IMR-90 (cell line): ENCODE results near the gene EMILIN2. TPM values are rescaled to one million over a fixed set of nuclear protein-coding genes. Genes with fewer than 3 reads are reported as not detected.

Experiments used
- ATAC-seq: fragments of 200-7000 bp; cut with Tn5 transposase; 2 replicates; pipeline ENCODE4 v1.9.1; 2020; ENCODE audit warnings: low read depth, mild to moderate bottlenecking, moderate library complexity
- BruUV-seq: library from RNA; stranded (reverse); fragments of 400-500 nt; replicated peaks from 2 replicates; lab custom pipeline; 2021; lab: Mats Ljungman, UMichigan
- CTCF ChIA-PET: fragments of 300-600 bp; formaldehyde crosslinking; extraction: SDS; loops from one replicate; lab custom pipeline; 2021; ENCODE audit warnings: antibody characterized with exemption; lab: Yijun Ruan, JAX
- POLR2A ChIA-PET: fragments of 300-600 bp; sonication (Branson Sonifier 250); formaldehyde crosslinking; loops from one replicate; lab custom pipeline; 2022; ENCODE audit warnings: antibody characterized with exemption; ENCODE audit not compliant: unreplicated experiment; lab: Charles Lee
- DNase-seq: peaks from one replicate; pipeline ENCODE4 v3.0.0; 2013
- H2AFZ ChIP-seq: replicated peaks from 2 replicates; pipeline ENCODE3; 2013; ENCODE audit warnings: low read length, mild to moderate bottlenecking; ENCODE audit not compliant: poor library complexity
- H2AK5ac ChIP-seq: 2 replicates; pipeline ENCODE4 v1.6.1; 2013; ENCODE audit warnings: low read depth, low read length, inconsistent platforms
- H2AK9ac ChIP-seq: replicated peaks from 2 replicates; pipeline ENCODE3; 2013; ENCODE audit warnings: mild to moderate bottlenecking, low read depth, low read length, moderate library complexity; ENCODE audit not compliant: poor library complexity
- H2BK120ac ChIP-seq: 2 replicates; pipeline ENCODE4 v1.6.1; 2013; ENCODE audit warnings: low read depth, low read length, inconsistent platforms
- H2BK15ac ChIP-seq: 3 replicates; pipeline ENCODE4 v1.6.1; 2013; ENCODE audit warnings: low read depth, low read length, inconsistent platforms
- H2BK20ac ChIP-seq: 2 replicates; pipeline ENCODE4 v1.6.1; 2013; ENCODE audit warnings: low read depth, mild to moderate bottlenecking, inconsistent platforms, low read length, moderate library complexity
- H2BK5ac ChIP-seq: 2 replicates; pipeline ENCODE4 v1.6.1; 2013; ENCODE audit warnings: mild to moderate bottlenecking, low read depth, low read length, inconsistent platforms; ENCODE audit not compliant: poor library complexity, severe bottlenecking
- H3K14ac ChIP-seq: replicated peaks from 2 replicates; pipeline ENCODE4 v1.6.1; 2013; ENCODE audit warnings: low read depth, low read length, inconsistent platforms
- H3K18ac ChIP-seq: 2 replicates; pipeline ENCODE4 v1.6.1; 2013; ENCODE audit warnings: low read depth, low read length, control low read depth
- H3K23ac ChIP-seq: 2 replicates; pipeline ENCODE4 v1.6.1; 2013; ENCODE audit warnings: low read depth, low read length, inconsistent platforms
- H3K27ac ChIP-seq: 2 replicates; pipeline ENCODE4 v1.5.1; 2013; ENCODE audit warnings: mild to moderate bottlenecking, control low read depth, low read length; ENCODE audit not compliant: insufficient read depth
- H3K27me3 ChIP-seq: 2 replicates; pipeline ENCODE4 v1.6.1; 2013; ENCODE audit warnings: low read length; ENCODE audit not compliant: control insufficient read depth, insufficient read depth
- H3K36me3 ChIP-seq: 2 replicates; pipeline ENCODE4 v1.6.1; 2013; ENCODE audit warnings: low read length, mixed read lengths; ENCODE audit not compliant: control insufficient read depth, insufficient read depth
- H3K4ac ChIP-seq: 2 replicates; pipeline ENCODE4 v1.6.1; 2013; ENCODE audit warnings: low read depth, low read length, inconsistent platforms
- H3K4me1 ChIP-seq: 2 replicates; pipeline ENCODE4 v1.6.1; 2013; ENCODE audit warnings: low read length, mixed read lengths; ENCODE audit not compliant: control insufficient read depth, insufficient read depth
- H3K4me2 ChIP-seq: 2 replicates; pipeline ENCODE4 v1.6.1; 2013; ENCODE audit warnings: low read depth, mild to moderate bottlenecking, control low read depth, low read length, moderate library complexity
- H3K4me3 ChIP-seq: 2 replicates; pipeline ENCODE4 v1.5.1; 2013; ENCODE audit warnings: low read depth, mild to moderate bottlenecking, control low read depth, low read length, moderate library complexity; ENCODE audit not compliant: insufficient read depth
- H3K56ac ChIP-seq: 2 replicates; pipeline ENCODE4 v1.6.1; 2013; ENCODE audit warnings: low read length, inconsistent platforms; ENCODE audit not compliant: insufficient read depth; ENCODE audit errors: extremely low read depth
- H3K79me1 ChIP-seq, 2 experiments: 2 replicates each; pipeline ENCODE4 v1.6.1; 2013; ENCODE audit warnings: low read length in 2 of 2, inconsistent platforms in 1 of 2, low read depth in 1 of 2
- H3K9ac ChIP-seq: 2 replicates; pipeline ENCODE4 v1.6.1; 2013; ENCODE audit warnings: low read depth, low read length, control low read depth
- H3K9me1 ChIP-seq: 2 replicates; pipeline ENCODE4 v1.6.1; 2013; ENCODE audit warnings: low read length, inconsistent platforms; ENCODE audit not compliant: insufficient read depth
- H3K9me3 ChIP-seq: 2 replicates; pipeline ENCODE4 v1.6.1; 2013; ENCODE audit warnings: low read length; ENCODE audit not compliant: control insufficient read depth, insufficient read depth
- H4K20me1 ChIP-seq: 2 replicates; pipeline ENCODE4 v1.6.1; 2013; ENCODE audit warnings: low read length, inconsistent platforms; ENCODE audit not compliant: insufficient read depth
- H4K5ac ChIP-seq: 2 replicates; pipeline ENCODE4 v1.6.1; 2013; ENCODE audit warnings: mild to moderate bottlenecking, low read depth, low read length, control low read depth
- H4K8ac ChIP-seq, 2 experiments: 2 replicates each; pipeline ENCODE4 v1.6.1; 2013; ENCODE audit warnings: low read depth in 2 of 2, low read length in 2 of 2, control low read depth in 1 of 2, inconsistent platforms in 1 of 2
- H4K91ac ChIP-seq: 2 replicates; pipeline ENCODE4 v1.6.1; 2013; ENCODE audit warnings: low read depth, low read length, inconsistent platforms; ENCODE audit not compliant: insufficient read depth
- BHLHE40 ChIP-seq: fragments of 150-350 bp; IDR thresholded peaks from 2 replicates; pipeline ENCODE4 v1.6.1; 2016; ENCODE audit warnings: mild to moderate bottlenecking, low read depth, low read length
- CEBPB ChIP-seq: IDR thresholded peaks from 2 replicates; pipeline ENCODE4 v1.6.1; 2012; ENCODE audit warnings: low read depth, low read length, improper control_type of control experiment
- CHD1 ChIP-seq: IDR thresholded peaks from 2 replicates; pipeline ENCODE4 v1.6.1; 2012; ENCODE audit warnings: low read depth, low read length, improper control_type of control experiment
- FOS ChIP-seq: fragments of 150-350 bp; IDR thresholded peaks from 2 replicates; pipeline ENCODE4 v1.6.1; 2016; ENCODE audit warnings: low read depth, low read length
- MAFK ChIP-seq: IDR thresholded peaks from 2 replicates; pipeline ENCODE4 v1.6.1; 2012; ENCODE audit warnings: low read depth, low read length, improper control_type of control experiment
- MAZ ChIP-seq: IDR thresholded peaks from 2 replicates; pipeline ENCODE4 v1.6.1; 2012; ENCODE audit warnings: low read depth, mild to moderate bottlenecking, low read length, improper control_type of control experiment, moderate library complexity, borderline replicate concordance
- MXI1 ChIP-seq: IDR thresholded peaks from 2 replicates; pipeline ENCODE4 v1.6.1; 2012; ENCODE audit warnings: low read depth, mild to moderate bottlenecking, low read length, moderate library complexity, borderline replicate concordance
- NFE2L2 ChIP-seq: fragments of 150-350 bp; IDR thresholded peaks from 2 replicates; pipeline ENCODE4 v1.6.1; 2016; ENCODE audit warnings: low read depth, mild to moderate bottlenecking, low read length
- POLR2A ChIP-seq: IDR thresholded peaks from 2 replicates; pipeline ENCODE4 v1.6.1; 2012; ENCODE audit warnings: mild to moderate bottlenecking, low read depth, low read length
- RAD21 ChIP-seq: IDR thresholded peaks from 2 replicates; pipeline ENCODE4 v1.6.1; 2012; ENCODE audit warnings: low read length, improper control_type of control experiment
- RCOR1 ChIP-seq: IDR thresholded peaks from 2 replicates; pipeline ENCODE4 v1.6.1; 2012; ENCODE audit warnings: mild to moderate bottlenecking, low read length, improper control_type of control experiment; ENCODE audit not compliant: insufficient replicate concordance
- RFX5 ChIP-seq: IDR thresholded peaks from 2 replicates; pipeline ENCODE4 v1.8.0; 2012; ENCODE audit warnings: low read depth, mild to moderate bottlenecking, low read length, moderate library complexity
- SMC3 ChIP-seq: fragments of 150-350 bp; IDR thresholded peaks from 2 replicates; pipeline ENCODE4 v1.6.1; 2016; ENCODE audit warnings: low read depth, mild to moderate bottlenecking, antibody characterized with exemption, low read length, moderate library complexity
- WGBS, 2 experiments: methylation state at CpG; one replicate each; pipeline versions ENCODE4 v1.1.5 to v1.1.7; 2013; ENCODE audit warnings: missing lambda C conversion rate in 2 of 2; ENCODE audit not compliant: insufficient read length in 1 of 2; ENCODE audit errors: extremely low coverage in 2 of 2; 5-methylcytosine and 5-hydroxymethylcytosine counted together
- dilution Hi-C: fragments of 300-500 bp; cut with HindIII; formaldehyde crosslinking; loops from one replicate; pipeline ENCODE4 v1.14.3; 2018; ENCODE audit warnings: low sequenced_read_pairs; ENCODE audit not compliant: unreplicated experiment
- in situ Hi-C: fragments of 300-500 bp; cut with MboI; formaldehyde crosslinking; loops from 3 replicates; pipeline ENCODE4 v1.14.3; 2019; ENCODE audit warnings: low sequenced_read_pairs, inconsistent platforms, mixed read lengths
- intact Hi-C: fragments of 100-400 bp; cut with micrococcal nuclease; formaldehyde crosslinking; loops from 2 replicates; pipeline ENCODE4 v1.10.0; 2022
- polyA plus RNA-seq, 3 experiments: library from polyadenylated mRNA; depleted of rRNA; stranded (reverse); fragments of >200 nt; gene quantifications; 2 replicates each; pipeline ENCODE4 v1.2.3, GENCODE V29; 2012; ENCODE audit warnings: low replicate concordance in 1 of 3
- total RNA-seq: library from RNA; depleted of rRNA; stranded (reverse); fragments of >200 nt; gene quantifications from 2 replicates; pipeline ENCODE4 v1.2.3, GENCODE V29; 2012
- TF ChIP-seq, protein P1 (sequence below): conservative IDR thresholded peaks from 2 replicates; pipeline ENCODE4 v1.5.1; 2012; ENCODE audit warnings: mild to moderate bottlenecking, low read depth, low read length, improper control_type of control experiment
- TF ChIP-seq, protein P2 (sequence below): fragments of 150-350 bp; IDR thresholded peaks from 2 replicates; pipeline ENCODE4 v1.6.1; 2016; ENCODE audit warnings: low read depth, mild to moderate bottlenecking, low read length, moderate library complexity, borderline replicate concordance
- TF ChIP-seq, protein P3 (sequence below): fragments of 150-350 bp; IDR thresholded peaks from 2 replicates; pipeline ENCODE4 v1.6.1; 2017; ENCODE audit warnings: mild to moderate bottlenecking, antibody characterized with exemption, low read length, low read depth

Gene EMILIN2
- total and polyA plus RNA-seq, 2 of the 4 experiments (the other 2 are of a cell fraction), result under 0.01 to 0.14 TPM

GRCh38 chr18:2924920-2925319 lies 78.1 kb downstream of the EMILIN2 start:
- Histone ChIP-seq H3K79me1 (no peaks in the 10 kb centered on the region), H2BK15ac (no peak overlapping the region), H2AFZ (no peak overlapping the region), H3K4ac (no peak overlapping the region), H3K14ac (no peak overlapping the region), H4K91ac (no peak overlapping the region), H3K4me3 (no peak overlapping the region), H2AK5ac (no peak overlapping the region), H3K36me3 (peaks cover 60% of the 10 kb centered on the region), H3K23ac (no peak overlapping the region), H3K18ac (no peak overlapping the region), H3K9me3 (no peaks in the 10 kb centered on the region), H2BK5ac (no peak overlapping the region), H3K27me3 (no peaks in the 10 kb centered on the region), H4K5ac (no peak overlapping the region), H4K20me1 (no peaks in the 10 kb centered on the region), H3K56ac (no peak overlapping the region), H2BK120ac (no peak overlapping the region), H3K27ac (no peak overlapping the region), H4K8ac (no peak overlapping the region), H3K4me1 (0 out of 2 replicates have a peak, but pooled peaks cover 1% of the 10 kb centered on the region), H2AK9ac (no peak overlapping the region), H2BK20ac (no peak overlapping the region), H3K4me2 (no peak overlapping the region), H3K9me1 (no peaks in the 10 kb centered on the region), H3K9ac (no peak overlapping the region)
- in situ Hi-C loops, result no loop called here
- dilution Hi-C loops, result no loop called here
- TF ChIP-seq BHLHE40 (no peak), MAZ (no peak), CHD1 (no peak), RCOR1 (no peak), CEBPB (no peak), RAD21 (no peak), MAFK (no peak), RFX5 (no peak), MXI1 (no peak), SMC3 (no peak), POLR2A (no peak), FOS (no peak), NFE2L2 (no peak)
- TF ChIP-seq, protein P1, sequence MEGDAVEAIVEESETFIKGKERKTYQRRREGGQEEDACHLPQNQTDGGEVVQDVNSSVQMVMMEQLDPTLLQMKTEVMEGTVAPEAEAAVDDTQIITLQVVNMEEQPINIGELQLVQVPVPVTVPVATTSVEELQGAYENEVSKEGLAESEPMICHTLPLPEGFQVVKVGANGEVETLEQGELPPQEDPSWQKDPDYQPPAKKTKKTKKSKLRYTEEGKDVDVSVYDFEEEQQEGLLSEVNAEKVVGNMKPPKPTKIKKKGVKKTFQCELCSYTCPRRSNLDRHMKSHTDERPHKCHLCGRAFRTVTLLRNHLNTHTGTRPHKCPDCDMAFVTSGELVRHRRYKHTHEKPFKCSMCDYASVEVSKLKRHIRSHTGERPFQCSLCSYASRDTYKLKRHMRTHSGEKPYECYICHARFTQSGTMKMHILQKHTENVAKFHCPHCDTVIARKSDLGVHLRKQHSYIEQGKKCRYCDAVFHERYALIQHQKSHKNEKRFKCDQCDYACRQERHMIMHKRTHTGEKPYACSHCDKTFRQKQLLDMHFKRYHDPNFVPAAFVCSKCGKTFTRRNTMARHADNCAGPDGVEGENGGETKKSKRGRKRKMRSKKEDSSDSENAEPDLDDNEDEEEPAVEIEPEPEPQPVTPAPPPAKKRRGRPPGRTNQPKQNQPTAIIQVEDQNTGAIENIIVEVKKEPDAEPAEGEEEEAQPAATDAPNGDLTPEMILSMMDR, result no peak
- TF ChIP-seq, protein P2, sequence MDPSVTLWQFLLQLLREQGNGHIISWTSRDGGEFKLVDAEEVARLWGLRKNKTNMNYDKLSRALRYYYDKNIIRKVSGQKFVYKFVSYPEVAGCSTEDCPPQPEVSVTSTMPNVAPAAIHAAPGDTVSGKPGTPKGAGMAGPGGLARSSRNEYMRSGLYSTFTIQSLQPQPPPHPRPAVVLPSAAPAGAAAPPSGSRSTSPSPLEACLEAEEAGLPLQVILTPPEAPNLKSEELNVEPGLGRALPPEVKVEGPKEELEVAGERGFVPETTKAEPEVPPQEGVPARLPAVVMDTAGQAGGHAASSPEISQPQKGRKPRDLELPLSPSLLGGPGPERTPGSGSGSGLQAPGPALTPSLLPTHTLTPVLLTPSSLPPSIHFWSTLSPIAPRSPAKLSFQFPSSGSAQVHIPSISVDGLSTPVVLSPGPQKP, result no peak
- TF ChIP-seq, protein P3, sequence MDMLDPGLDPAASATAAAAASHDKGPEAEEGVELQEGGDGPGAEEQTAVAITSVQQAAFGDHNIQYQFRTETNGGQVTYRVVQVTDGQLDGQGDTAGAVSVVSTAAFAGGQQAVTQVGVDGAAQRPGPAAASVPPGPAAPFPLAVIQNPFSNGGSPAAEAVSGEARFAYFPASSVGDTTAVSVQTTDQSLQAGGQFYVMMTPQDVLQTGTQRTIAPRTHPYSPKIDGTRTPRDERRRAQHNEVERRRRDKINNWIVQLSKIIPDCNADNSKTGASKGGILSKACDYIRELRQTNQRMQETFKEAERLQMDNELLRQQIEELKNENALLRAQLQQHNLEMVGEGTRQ, result no peak
- ATAC-seq (no peak), DNase-seq (no peak)
- WGBS, 2 experiments, result 83% methylated on average over 2 of the region's 12 CpGs; no CpG with 5 or more reads in 1 of the 2 experiments
- POLR2A ChIA-PET, result no interaction called here
- BruUV-seq, result no TSS peak
- CTCF ChIA-PET, result no interaction called here
- intact Hi-C loops, result no loop called here
